NK-92 treated with Interleukin-12 subunit alpha and Interleukin-12 subunit beta, amount 100 ng/mL, for 24 hours (cell line): ENCODE measurements around the gene AGAP5.

Experiments
- DNase-seq: peaks from one replicate; lab custom pipeline; 2025; lab: John Stamatoyannopoulos, UW

The AGAP5 gene

GRCh38 chr10:73653701-73654100 lies 44.2 kb downstream of the AGAP5 start:
- DNase-seq = no peak

GRCh38 chr10:73653195-73653594 lies 44.7 kb downstream of the AGAP5 start:
- no peak for DNase-seq

GRCh38 chr10:73650537-73651331 lies 47.2 kb downstream of the AGAP5 start:
- no peak for DNase-seq

GRCh38 chr10:73649876-73650536 lies 47.9 kb downstream of the AGAP5 start:
- DNase-seq = no peak

GRCh38 chr10:73648975-73649829 lies 48.7 kb downstream of the AGAP5 start:
- DNase-seq = no peak

GRCh38 chr10:73647875-73648651 lies 49.8 kb downstream of the AGAP5 start:
- no peak for DNase-seq

- DNase-seq = no peak
These were observed 50.6 kb downstream of the AGAP5 start for GRCh38 chr10:73647211-73647874.

GRCh38 chr10:73646598-73647041 lies 51.3 kb downstream of the AGAP5 start:
- DNase-seq = no peak

GRCh38 chr10:73645251-73645650 lies 52.7 kb downstream of the AGAP5 start:
- DNase-seq = no peak

- no peak for DNase-seq
These were observed 53.1 kb downstream of the AGAP5 start for GRCh38 chr10:73644767-73645166.

GRCh38 chr10:73644015-73644743 lies 53.7 kb downstream of the AGAP5 start:
- no peak for DNase-seq

- DNase-seq = no peak
These were observed 54.5 kb downstream of the AGAP5 start for GRCh38 chr10:73643362-73643761.

GRCh38 chr10:73641328-73642060 lies 56.4 kb downstream of the AGAP5 start, which contains the start of gene MYOZ1:
Gene MYOZ1 (minus strand): TSS chr10:73641474. CDS start chr10:73640017, 1,457 bp downstream.
- DNase-seq = no peak

- no peak for DNase-seq
These were observed 58.6 kb downstream of the AGAP5 start for GRCh38 chr10:73639286-73639685.

- DNase-seq = no peak
These were observed 62.1 kb downstream of the AGAP5 start for GRCh38 chr10:73635781-73636180.

GRCh38 chr10:73634421-73634820 lies 63.5 kb downstream of the AGAP5 start:
- DNase-seq = no peak

- DNase-seq = no peak
These were observed 68.7 kb downstream of the AGAP5 start for GRCh38 chr10:73629165-73629564.

GRCh38 chr10:73628405-73628804 lies 69.5 kb downstream of the AGAP5 start:
- DNase-seq = no peak

- DNase-seq = no peak
These were observed 70.6 kb downstream of the AGAP5 start for GRCh38 chr10:73627300-73627699.
